Measurements from ENCODE around the gene ADAMTS17. TPM values are rescaled to one million over a fixed set of nuclear protein-coding genes. Genes with fewer than 3 reads are reported as not detected.

The ADAMTS17 gene
- total and polyA plus RNA-seq, 9 of the 15 experiments (the other 6 are each of a cell fraction or from before 2014, with no cell fraction given) = 0.01 to 0.14 (median 0.07) TPM; not detected in 6

DNA sequence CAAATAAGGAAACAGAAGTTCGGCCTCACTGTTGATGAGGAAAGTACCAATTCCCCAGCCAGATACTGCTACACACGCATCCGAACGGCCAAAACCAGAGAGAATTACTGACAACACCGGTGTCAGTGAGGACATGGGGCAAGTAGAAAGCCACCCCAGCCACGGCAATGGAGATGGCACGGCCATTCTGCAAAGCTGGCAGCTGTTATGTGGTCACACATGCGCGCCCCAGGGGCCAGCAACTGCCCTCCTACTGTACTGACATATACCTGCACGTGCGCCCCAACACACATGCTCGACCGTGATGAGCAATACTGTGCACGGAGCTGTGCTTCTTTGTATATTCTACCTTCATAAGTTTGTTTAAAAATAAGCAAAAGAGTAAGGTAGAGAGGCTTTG lies 217.4 kb downstream of the ADAMTS17 start (continued):
- TF ChIP-seq, protein P1, sequence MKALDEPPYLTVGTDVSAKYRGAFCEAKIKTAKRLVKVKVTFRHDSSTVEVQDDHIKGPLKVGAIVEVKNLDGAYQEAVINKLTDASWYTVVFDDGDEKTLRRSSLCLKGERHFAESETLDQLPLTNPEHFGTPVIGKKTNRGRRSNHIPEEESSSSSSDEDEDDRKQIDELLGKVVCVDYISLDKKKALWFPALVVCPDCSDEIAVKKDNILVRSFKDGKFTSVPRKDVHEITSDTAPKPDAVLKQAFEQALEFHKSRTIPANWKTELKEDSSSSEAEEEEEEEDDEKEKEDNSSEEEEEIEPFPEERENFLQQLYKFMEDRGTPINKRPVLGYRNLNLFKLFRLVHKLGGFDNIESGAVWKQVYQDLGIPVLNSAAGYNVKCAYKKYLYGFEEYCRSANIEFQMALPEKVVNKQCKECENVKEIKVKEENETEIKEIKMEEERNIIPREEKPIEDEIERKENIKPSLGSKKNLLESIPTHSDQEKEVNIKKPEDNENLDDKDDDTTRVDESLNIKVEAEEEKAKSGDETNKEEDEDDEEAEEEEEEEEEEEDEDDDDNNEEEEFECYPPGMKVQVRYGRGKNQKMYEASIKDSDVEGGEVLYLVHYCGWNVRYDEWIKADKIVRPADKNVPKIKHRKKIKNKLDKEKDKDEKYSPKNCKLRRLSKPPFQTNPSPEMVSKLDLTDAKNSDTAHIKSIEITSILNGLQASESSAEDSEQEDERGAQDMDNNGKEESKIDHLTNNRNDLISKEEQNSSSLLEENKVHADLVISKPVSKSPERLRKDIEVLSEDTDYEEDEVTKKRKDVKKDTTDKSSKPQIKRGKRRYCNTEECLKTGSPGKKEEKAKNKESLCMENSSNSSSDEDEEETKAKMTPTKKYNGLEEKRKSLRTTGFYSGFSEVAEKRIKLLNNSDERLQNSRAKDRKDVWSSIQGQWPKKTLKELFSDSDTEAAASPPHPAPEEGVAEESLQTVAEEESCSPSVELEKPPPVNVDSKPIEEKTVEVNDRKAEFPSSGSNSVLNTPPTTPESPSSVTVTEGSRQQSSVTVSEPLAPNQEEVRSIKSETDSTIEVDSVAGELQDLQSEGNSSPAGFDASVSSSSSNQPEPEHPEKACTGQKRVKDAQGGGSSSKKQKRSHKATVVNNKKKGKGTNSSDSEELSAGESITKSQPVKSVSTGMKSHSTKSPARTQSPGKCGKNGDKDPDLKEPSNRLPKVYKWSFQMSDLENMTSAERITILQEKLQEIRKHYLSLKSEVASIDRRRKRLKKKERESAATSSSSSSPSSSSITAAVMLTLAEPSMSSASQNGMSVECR (CRISPR knock-in tag; IDR thresholded peaks at IDR 0.05) = no peak
- no peak for TF ChIP-seq KDM2B (CRISPR knock-in tag; IDR thresholded peaks at IDR 0.05)
- no peak for TF ChIP-seq E2F3 (CRISPR knock-in tag; IDR thresholded peaks at IDR 0.05)
- TF ChIP-seq TEAD2 (tag; IDR thresholded peaks at IDR 0.05) = no peak

DNA sequence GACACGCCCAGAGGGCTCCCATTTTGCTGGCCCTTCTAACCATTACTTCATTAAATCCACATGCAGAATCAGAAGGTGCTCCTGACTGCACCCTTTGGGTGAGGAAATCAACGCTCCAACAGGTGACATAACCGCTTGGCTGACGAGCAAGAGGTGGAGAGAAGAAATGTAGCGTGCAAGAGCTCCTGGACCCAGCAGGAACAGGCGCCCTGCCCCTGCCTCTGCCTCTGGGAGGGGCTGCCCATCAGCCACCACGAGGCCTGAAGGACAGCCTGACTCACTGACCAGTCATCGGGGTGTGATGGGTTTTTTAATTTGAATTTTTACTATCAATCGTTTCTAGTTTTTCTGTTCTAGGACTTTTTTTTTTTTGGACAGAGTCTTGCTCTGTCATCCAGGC lies 218.2 kb downstream of the ADAMTS17 start:
- in situ Hi-C loops (cut with MboI) = no loop called here
- no peak overlapping the region for H3K9ac ChIP-seq (ENCODE audit: insufficient read depth in 1 of 2, low read depth in 2 of 2, low read length in 2 of 2)

More for the DNA sequence above, 218.2 kb downstream of the ADAMTS17 start:
- intact Hi-C loops (cut with micrococcal nuclease) = no loop called here
- Histone ChIP-seq H3K9me3 (replicated peaks; ENCODE audit: control insufficient read depth, insufficient read depth, low read depth, low read length) (no peaks in the 10 kb centered on the region), H3K36me3 (ENCODE audit: control insufficient read depth, insufficient read depth, low read length) (no peaks in the 10 kb centered on the region), H3K4me3 (no peak overlapping the region), H3K79me2 (ENCODE audit: control insufficient read depth, insufficient read depth, low read length) (no peaks in the 10 kb centered on the region), H3K27me3 (ENCODE audit: control insufficient read depth in 2 of 2, insufficient read depth in 2 of 2, low read length in 2 of 2) (peaks cover 0 to 46% of the 10 kb centered on the region in 2 experiments; a peak in 3 of 5 replicates), H3K4me2 (ENCODE audit: insufficient read depth, low read length) (no peak overlapping the region), H3K27ac (ENCODE audit: extremely low read depth, low read depth, low read length) (no peak overlapping the region), H2AFZ (ENCODE audit: low read depth, low read length) (no peak overlapping the region), H3K9me1 (ENCODE audit: control insufficient read depth, insufficient read depth, low read length) (no peaks in the 10 kb centered on the region), H4K20me1 (replicated peaks; ENCODE audit: control insufficient read depth, insufficient read depth, low read length) (no peaks in the 10 kb centered on the region), H3K4me1 (replicated peaks in 1 of 2; ENCODE audit: control insufficient read depth in 2 of 2, insufficient read depth in 2 of 2, low read length in 2 of 2) (no peaks in the 10 kb centered on the region)
- TF ChIP-seq MXI1 (IDR thresholded peaks at IDR 0.05; ENCODE audit: low read depth, low read length) (no peak), NFIC (IDR thresholded peaks at IDR 0.05) (no peak), DLX4 (CRISPR knock-in tag; IDR thresholded peaks at IDR 0.05) (no peak), FOXM1 (IDR thresholded peaks at IDR 0.05; ENCODE audit: low read depth) (no peak), FOXM1 (CRISPR knock-in tag; IDR thresholded peaks at IDR 0.05; ENCODE audit: low read depth) (no peak), ZFP1 (CRISPR knock-in tag; IDR thresholded peaks at IDR 0.05) (no peak), ETS1 (conservative IDR thresholded peaks at IDR 0.05; ENCODE audit: control insufficient read depth, low read depth, low read length) (no peak), ATF1 (CRISPR knock-in tag; IDR thresholded peaks at IDR 0.05) (no peak), ATF1 (tag; IDR thresholded peaks at IDR 0.05) (no peak), GTF2F1 (IDR thresholded peaks at IDR 0.05; ENCODE audit: low read depth, low read length) (no peak), XRCC5 (IDR thresholded peaks at IDR 0.05; ENCODE audit: low read depth, low read length) (no peak)
- TF ChIP-seq, protein P2, sequence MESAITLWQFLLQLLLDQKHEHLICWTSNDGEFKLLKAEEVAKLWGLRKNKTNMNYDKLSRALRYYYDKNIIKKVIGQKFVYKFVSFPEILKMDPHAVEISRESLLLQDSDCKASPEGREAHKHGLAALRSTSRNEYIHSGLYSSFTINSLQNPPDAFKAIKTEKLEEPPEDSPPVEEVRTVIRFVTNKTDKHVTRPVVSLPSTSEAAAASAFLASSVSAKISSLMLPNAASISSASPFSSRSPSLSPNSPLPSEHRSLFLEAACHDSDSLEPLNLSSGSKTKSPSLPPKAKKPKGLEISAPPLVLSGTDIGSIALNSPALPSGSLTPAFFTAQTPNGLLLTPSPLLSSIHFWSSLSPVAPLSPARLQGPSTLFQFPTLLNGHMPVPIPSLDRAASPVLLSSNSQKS (CRISPR knock-in tag; IDR thresholded peaks at IDR 0.05) = no peak
- no peak for DNase-seq (ENCODE audit: extremely low read depth in 1 of 4, low spot score in 3 of 4)
- BruUV-seq (replicated peaks) = no TSS peak
- ATAC-seq = no peak
- CTCF ChIA-PET (ENCODE audit: low intra/inter-chr PET ratio) = no interaction called here
- no peak for FAIRE-seq
- 0% methylated on average over 9 of the region's 9 CpGs for WGBS (ENCODE audit: insufficient coverage, low coverage, missing lambda C conversion rate)
- POLR2A ChIA-PET = interaction anchor here (1.0 kb wide), 1 partner anchor 9 kb away, joined by 4 read pairs; no protein-coding TSS in a partner anchor
